Stimulated activated CD4-positive, alpha-beta T cell treated with anti-CD3 and anti-CD28 coated beads, Interleukin-15, amount 100 ng/mL, for 1 hour (primary cell): ENCODE measurements around the gene MYH7.
"Not testable (repeated sequence)": the region's sequence is repeated elsewhere in the genome, so short reads cannot be mapped to it uniquely, and the experiment has no call there.

ENCODE experiments used
- DNase-seq, 2 donors: peaks; one replicate each; pipeline ENCODE4 v3.0.0-alpha.2; 2020; ENCODE audit warnings: low read depth in 1 of 2, low spot score in 1 of 2

The MYH7 gene

DNA sequence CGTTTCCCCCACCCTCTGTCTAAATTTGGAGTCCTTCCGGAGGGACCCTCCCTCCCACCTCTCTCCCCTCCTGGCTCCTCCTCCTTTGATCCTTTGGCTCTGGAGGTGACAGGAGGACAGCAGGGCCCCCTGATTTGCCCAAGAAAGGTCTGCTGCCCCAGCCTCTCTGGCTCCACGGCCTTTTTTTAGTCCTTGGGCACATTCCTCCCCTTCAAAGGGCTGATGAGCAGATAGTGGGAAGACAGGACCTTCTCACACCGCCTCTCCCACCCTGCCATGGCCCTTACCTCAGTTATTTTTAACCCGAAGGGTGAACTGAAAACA, 27.2 kb downstream of the MYH7 start:
- DNase-seq = no peak

- DNase-seq = no peak
Measured at GRCh38 chr14:23407516-23408306, 27.7 kb downstream of the MYH7 start, which contains the start of gene MYH6. MYH6 (minus strand) TSS chr14:23408273; CDS start chr14:23407223, 1,050 bp downstream.

DNA sequence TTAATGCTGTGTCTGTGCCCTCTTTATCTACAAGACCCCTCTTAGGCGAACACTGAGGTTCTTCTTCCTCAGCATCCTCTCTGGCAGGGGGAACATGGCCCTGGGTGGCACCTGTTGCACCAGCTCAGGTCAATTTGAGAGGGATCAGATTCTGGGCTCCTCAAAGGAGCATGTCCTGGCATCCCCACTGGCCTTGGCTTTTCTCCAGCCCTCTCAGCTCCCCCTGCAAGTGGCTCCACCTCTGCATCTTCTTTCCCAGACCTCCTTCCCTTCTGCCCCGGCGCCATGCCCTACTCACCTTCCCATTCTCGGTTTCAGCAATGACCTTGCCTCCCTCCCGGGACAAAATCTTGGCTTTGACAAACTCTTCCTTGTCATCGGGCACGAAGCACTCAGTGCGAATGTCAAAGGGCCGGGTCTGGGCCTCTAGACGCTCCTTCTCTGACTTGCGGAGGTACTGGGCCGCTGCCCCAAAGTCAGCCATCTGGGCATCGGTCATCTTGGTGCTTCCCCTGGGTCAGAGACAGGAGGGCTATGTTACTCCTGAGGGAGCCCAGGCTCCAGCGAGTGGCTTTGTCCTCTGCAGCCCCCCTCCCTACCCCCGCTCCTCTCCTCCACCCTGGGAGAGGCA, 28.6 kb downstream of the MYH7 start:
- DNase-seq = no peak

DNA sequence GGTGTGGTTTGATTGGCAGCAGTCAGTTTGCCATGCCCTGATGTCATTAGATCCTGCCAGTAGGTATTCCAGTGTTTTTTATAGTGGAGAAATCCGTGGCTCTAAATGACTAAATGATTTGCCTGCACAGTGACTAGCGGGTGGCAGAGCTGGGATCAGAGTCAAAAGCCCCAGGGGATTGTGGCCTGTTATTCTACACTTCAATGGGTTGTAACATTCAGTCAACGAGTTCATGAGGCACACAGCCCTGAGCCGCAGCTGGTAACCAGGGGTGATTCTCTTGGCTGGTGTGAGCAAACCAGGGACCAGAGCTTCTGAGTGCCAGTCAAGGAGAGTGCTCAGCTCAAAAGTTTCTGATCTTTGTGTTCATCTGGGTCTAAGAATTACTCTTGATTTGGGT, 29.2 kb downstream of the MYH7 start:
- no peak for DNase-seq

- no peak for DNase-seq
Measured at GRCh38 chr14:23405516-23406025, 29.9 kb downstream of the MYH7 start.

- no peak for DNase-seq
Measured at GRCh38 chr14:23405096-23405495, 30.4 kb downstream of the MYH7 start.

DNA sequence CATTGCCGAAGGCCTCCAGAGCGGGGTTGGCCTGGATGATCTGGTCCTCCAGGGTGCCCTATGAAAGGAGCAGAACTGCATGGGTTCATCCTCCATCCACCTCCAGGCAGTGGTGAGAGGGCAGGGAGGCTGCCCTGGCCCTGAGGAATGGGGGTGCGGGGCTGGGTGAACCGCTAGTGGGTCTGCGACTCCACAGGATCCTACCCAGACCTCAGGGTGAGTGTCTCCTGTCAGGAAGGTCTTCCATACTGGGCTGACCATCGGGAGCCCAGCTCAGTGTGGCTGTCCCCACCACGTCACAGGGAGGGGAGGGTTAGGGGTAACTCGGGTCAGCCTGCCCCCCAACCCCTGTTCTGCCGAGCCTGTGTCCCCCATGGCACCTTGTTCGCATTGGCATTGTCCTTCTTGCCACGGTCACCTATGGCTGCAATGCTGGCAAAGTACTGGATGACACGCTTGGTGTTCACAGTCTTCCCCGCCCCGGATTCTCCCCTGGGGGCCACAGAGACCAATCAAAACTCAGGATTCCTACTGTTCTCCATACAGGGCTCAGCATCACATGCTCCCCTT, 31.0 kb downstream of the MYH7 start:
- DNase-seq = no peak

DNA sequence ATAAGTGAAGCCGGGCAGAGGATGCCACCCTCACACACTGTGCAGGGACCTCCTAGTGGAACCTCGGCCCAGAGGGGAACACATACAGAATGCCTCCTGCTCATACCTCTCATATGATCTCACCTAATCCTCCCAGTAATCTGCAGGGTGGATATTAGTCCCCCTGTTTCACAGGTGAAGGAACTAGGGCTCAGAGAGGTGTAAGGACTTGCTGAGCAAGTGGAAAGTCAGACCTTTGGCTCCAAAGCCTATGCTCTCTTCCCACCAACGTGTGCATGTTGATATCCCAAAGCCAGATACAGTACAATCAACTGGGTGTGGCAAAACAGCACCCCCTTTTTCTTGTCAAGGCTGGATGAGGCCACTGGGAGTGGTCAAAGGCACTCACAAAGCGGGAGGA, 31.6 kb downstream of the MYH7 start:
- no peak for DNase-seq

DNA sequence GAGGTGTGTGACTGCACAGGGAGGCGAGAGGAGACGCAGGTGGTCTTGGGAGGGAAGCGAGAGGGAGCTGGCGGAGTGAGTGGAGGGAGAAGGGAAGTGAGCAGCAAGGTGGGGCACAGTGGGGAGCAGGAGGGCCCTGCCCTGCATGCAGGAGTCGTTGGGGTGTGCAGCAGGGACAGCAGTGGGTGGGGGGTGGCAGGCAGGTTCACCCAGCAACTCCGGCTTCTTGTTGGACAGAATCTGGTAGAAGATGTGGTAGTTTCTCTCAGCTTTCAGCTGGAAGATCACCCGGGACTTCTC, 32.4 kb downstream of the MYH7 start:
- DNase-seq = no peak

DNA sequence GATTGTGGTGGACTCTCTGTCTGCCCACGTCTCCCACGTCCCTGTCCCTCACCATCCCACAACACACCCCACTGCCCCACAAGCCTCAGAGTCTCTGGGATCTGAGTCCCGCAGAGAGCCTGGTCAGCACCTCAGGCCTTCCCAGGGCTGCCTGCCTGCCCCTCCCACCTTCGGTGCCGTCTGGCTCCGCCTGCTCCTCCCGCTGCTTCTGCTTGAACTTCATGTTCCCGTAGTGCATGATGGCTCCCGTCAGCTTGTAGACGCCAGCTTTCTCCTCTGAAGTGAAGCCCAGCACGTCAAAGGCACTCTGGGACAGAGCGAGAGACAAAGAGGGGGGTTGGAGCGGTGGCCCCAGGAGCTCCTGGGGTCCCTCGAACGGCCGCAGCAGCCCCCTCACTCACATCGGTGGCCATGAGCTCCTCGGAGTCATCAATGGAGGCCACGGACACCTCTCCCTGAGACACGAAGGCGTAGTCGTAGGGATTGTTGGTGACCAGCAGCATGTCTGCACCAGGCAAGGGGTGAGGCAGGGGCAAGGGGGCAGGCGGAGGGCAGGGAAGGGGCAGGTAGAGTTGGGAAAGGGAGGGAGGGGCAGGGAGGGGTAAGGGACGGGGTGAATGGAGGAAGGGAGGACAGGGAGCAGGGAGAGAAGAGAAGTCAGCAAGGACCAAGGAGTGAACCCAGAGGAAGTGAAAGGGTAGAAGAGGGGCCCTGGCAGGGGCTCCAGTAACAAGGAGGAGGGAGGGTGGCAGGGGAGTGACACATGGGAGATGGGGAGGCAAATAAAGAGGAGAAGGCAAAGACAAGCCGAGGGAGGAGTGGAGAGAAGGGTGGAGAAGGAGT, 32.9 kb downstream of the MYH7 start:
- no peak for DNase-seq

DNA sequence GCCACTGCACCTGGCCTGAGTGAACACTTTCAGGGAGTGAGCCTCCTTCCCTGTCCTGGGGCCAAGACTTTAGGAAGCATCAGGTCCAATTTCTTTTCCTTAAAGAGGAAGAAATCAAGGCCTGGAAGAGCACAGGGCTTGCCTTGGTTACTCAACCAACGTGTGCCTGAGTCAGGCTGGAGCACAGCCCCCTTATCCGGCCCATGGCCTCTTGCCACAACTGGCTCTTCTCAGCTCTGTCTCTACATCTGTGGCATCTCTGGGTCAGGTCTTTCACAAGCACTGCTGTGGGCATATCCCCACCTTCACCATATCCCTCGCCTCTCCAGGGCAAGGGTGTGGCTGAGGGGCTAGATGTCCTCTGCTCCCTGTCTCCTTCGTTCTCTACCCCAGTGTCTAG, 34.2 kb downstream of the MYH7 start:
- DNase-seq = no peak

- not testable (repeated sequence) for DNase-seq
Measured at GRCh38 chr14:23400496-23401149, 34.8 kb downstream of the MYH7 start.

DNA sequence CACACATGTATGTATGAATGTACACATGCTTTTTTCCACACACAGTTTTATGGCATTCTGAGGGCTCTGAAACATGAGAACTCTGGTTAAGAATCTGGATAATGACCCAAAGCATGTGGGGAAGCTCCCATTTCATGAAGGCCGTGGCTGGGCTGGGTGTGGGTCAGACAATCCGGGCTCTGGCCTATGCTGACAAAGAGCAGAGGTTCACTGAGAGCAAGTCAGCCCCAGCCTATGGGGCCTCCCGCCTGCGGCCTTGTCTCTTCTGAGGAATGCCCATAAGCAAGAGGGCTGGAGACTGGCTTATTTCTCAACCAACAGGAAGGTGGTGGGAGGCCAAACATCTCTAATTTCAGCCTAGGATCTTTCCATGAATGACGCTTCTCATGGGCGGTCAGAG, 35.9 kb downstream of the MYH7 start:
- DNase-seq = no peak

- no peak for DNase-seq
Measured at GRCh38 chr14:23399136-23399535, 36.3 kb downstream of the MYH7 start.

- no peak for DNase-seq
Measured at GRCh38 chr14:23398348-23398747, 37.1 kb downstream of the MYH7 start.

DNA sequence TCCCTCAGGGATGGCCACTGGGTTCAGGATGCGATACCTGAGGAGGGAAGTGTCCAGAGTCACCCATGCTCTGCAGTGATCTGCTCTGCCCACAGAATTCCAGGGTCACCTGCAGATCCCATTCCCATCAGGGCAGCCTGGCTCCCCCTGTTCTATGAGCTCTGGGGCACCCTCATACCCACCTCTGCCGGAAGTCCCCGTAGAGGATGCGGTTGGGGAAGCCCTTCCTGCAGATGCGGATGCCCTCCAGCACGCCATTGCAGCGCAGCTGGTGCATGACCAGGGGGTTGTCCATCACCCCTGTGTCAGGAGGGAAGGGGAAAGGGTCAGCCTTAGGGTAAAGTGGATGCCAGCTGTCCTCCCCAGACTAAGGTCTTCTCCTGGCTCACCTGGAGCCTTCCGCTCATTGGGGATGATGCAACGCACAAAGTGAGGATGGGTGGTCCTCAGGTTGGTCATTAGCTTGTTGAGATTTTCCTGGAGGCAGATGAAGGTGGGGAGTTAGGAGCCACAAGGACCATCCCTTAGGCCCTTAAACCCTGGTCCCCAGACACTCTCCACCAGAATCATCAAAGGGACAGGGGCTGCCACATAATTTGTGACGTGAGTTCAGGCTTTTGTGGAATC, 38.6 kb downstream of the MYH7 start:
- no peak for DNase-seq

- DNase-seq = no peak
Measured at GRCh38 chr14:23396126-23396525, 39.3 kb downstream of the MYH7 start.

DNA sequence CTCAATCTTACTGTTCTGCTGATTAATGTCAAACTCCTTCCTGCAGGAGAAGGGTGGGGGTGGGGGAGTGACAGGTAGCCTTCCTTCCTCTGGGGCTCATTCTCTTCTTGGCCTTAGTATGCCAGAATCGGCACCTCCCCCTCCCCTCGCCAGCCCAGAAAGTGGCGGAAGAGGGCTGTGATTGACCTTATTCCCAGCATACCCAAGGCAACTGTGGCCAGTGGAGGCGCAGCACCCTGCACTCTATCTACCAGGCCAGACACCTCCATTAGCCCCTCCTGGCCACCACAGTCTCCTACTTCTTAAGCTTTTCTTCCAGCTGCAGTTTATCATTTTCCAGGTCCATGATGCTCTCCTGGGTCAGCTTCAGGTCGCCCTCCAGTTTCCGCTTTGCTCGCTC, 42.8 kb downstream of the MYH7 start:
- DNase-seq = no peak

- DNase-seq = not testable (repeated sequence)
Measured at GRCh38 chr14:23389871-23390270, 45.6 kb downstream of the MYH7 start.

DNA sequence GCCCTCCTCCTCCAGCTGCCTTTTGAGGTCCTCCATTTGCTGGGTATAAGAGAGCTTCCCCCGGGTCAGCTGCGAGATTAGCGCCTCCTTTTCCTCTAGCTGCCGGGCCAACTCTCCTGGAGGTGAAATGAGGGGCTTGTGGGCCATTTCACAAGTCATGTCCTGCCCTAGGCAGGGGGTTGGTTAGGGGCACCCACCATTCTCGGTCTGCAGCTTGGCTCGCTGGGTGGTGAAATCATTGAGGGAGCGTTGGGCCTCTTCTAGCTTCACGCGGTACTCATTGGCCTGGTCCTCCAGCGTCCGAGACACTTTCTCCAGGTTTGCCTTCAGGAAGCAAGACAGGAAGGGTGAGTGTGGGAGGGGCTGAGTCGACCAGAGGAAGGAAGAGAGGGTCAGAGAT, 46.1 kb downstream of the MYH7 start:
- no peak for DNase-seq

- DNase-seq = no peak
Measured at GRCh38 chr14:23388996-23389395, 46.5 kb downstream of the MYH7 start.
